ENCODE results near the gene ZG16.

- TF ChIP-seq TAF1 (IDR thresholded peaks at IDR 0.05; ENCODE audit: borderline replicate concordance, insufficient read depth, low read length): no peak
- no peak for TF ChIP-seq POLR2AphosphoS5 (IDR thresholded peaks at IDR 0.05; ENCODE audit: low read depth, low read length)
- no peak for TF ChIP-seq FOXP2 (optimal IDR thresholded peaks at IDR 0.05; ENCODE audit: borderline replicate concordance, extremely low read depth, extremely low read length, insufficient read depth)
- no peak for TF ChIP-seq SIN3A (IDR thresholded peaks at IDR 0.05; ENCODE audit: borderline replicate concordance, insufficient read depth, low read length)
Observed at GRCh38 chr16:29765167-29766032, 12.7 kb upstream of the ZG16 start.
